Peyer's patch (tissue), 4 donors: ENCODE measurements around the gene TCF4.
"Not testable (repeated sequence)": the region's sequence is repeated elsewhere in the genome, so short reads cannot be mapped to it uniquely, and the experiment has no call there.

Experiments used
- POLR2A ChIP-seq, 2 donors: fragments of 450-650 bp; IDR thresholded peaks; one replicate each; pipeline ENCODE4 v1.5.1; 2017; ENCODE audit warnings: antibody characterized with exemption in 2 of 2, mild to moderate bottlenecking in 2 of 2, moderate library complexity in 2 of 2
- TF ChIP-seq, protein P1 (sequence below), 6 experiments: fragments of 450-650 bp in 4 of 6; fragments of 200-600 bp in 2 of 6; sonication (generic) in 1 of 6; IDR thresholded peaks; one replicate each; pipeline ENCODE4 v1.5.1; 2017 to 2019; ENCODE audit warnings: antibody characterized with exemption in 6 of 6, mild to moderate bottlenecking in 3 of 6, moderate library complexity in 1 of 6

DNA sequence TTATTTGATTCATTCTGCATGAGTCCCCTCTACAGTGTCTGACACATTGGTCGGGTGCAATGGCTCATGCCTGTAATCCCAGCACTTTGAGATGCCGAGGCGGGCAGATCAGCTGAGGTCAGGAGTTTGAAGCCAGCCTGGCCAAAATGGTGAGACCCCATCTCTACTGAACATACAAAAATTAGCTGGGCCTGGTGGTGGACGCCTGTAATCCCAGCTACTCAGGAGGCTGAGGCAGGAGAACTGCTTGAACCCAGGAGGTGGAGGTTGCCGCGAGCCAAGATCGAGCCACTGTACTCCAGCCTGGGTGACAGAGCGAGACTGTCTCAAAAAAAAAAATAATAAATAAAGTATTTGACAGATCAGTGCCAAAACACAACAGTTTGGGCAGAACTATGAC, 118.9 kb downstream of the TCF4 start:
- TF ChIP-seq, protein P1, sequence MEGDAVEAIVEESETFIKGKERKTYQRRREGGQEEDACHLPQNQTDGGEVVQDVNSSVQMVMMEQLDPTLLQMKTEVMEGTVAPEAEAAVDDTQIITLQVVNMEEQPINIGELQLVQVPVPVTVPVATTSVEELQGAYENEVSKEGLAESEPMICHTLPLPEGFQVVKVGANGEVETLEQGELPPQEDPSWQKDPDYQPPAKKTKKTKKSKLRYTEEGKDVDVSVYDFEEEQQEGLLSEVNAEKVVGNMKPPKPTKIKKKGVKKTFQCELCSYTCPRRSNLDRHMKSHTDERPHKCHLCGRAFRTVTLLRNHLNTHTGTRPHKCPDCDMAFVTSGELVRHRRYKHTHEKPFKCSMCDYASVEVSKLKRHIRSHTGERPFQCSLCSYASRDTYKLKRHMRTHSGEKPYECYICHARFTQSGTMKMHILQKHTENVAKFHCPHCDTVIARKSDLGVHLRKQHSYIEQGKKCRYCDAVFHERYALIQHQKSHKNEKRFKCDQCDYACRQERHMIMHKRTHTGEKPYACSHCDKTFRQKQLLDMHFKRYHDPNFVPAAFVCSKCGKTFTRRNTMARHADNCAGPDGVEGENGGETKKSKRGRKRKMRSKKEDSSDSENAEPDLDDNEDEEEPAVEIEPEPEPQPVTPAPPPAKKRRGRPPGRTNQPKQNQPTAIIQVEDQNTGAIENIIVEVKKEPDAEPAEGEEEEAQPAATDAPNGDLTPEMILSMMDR (IDR thresholded peaks at IDR 0.05) = not testable (repeated sequence)
- TF ChIP-seq POLR2A (IDR thresholded peaks at IDR 0.05) = not testable (repeated sequence)
